IPS-18a (cell line): ENCODE measurements around the gene SOX2.

ENCODE experiments used
- H3K27ac ChIP-seq: one replicate; pipeline ENCODE4 v1.5.1; 2013; ENCODE audit warnings: low read length
- H3K27me3 ChIP-seq: one replicate; pipeline ENCODE4 v1.6.1; 2013; ENCODE audit warnings: mild to moderate bottlenecking, low read length; ENCODE audit not compliant: control insufficient read depth, insufficient read depth
- H3K36me3 ChIP-seq: one replicate; pipeline ENCODE4 v1.6.1; 2013; ENCODE audit warnings: low read depth, low read length; ENCODE audit not compliant: control insufficient read depth
- H3K4me1 ChIP-seq: one replicate; pipeline ENCODE4 v1.6.1; 2013; ENCODE audit warnings: low read depth, low read length; ENCODE audit not compliant: control insufficient read depth
- H3K4me3 ChIP-seq: one replicate; pipeline ENCODE4 v1.5.1; 2013; ENCODE audit warnings: low read length
- H3K9ac ChIP-seq: one replicate; pipeline ENCODE4 v1.6.1; 2013; ENCODE audit warnings: mild to moderate bottlenecking, low read length, moderate library complexity
- H3K9me3 ChIP-seq: one replicate; pipeline ENCODE4 v1.6.1; 2013; ENCODE audit warnings: low read depth, low read length; ENCODE audit not compliant: control insufficient read depth

Gene SOX2

GRCh38 chr3:181711325-181712135 lies at the start of gene SOX2:
SOX2 (plus strand) TSS chr3:181711925; CDS start chr3:181712361, 436 bp downstream.
- Histone ChIP-seq H3K4me3 (peak within 1 kb of the TSS; percentile 90), H3K36me3 (peaks cover 22% of the 10 kb centered on the region), H3K27ac (peak within 1 kb of the TSS; percentile 81), H3K9me3 (no peaks in the 10 kb centered on the region), H3K27me3 (no peaks in the 10 kb centered on the region), H3K4me1 (peaks cover 32% of the 10 kb centered on the region), H3K9ac (peak within 1 kb of the TSS; percentile 88)

GRCh38 chr3:181683563-181683962 lies 28.2 kb upstream of the SOX2 start:
- no peaks in the 10 kb centered on the region for H3K36me3 ChIP-seq
- no peak overlapping the region for H3K27ac ChIP-seq
- no peak overlapping the region for H3K4me3 ChIP-seq
- no peaks in the 10 kb centered on the region for H3K9me3 ChIP-seq
- peaks cover 15% of the 10 kb centered on the region for H3K4me1 ChIP-seq
- no peaks in the 10 kb centered on the region for H3K27me3 ChIP-seq
- no peak overlapping the region for H3K9ac ChIP-seq

GRCh38 chr3:181687190-181687589 lies 24.5 kb upstream of the SOX2 start:
- no peak overlapping the region for H3K9ac ChIP-seq
- no peak overlapping the region for H3K4me3 ChIP-seq
- no peaks in the 10 kb centered on the region for H3K27me3 ChIP-seq
- H3K27ac ChIP-seq: no peak overlapping the region
- no peaks in the 10 kb centered on the region for H3K36me3 ChIP-seq
- no peaks in the 10 kb centered on the region for H3K9me3 ChIP-seq
- peaks cover 15% of the 10 kb centered on the region for H3K4me1 ChIP-seq

- Histone ChIP-seq H3K4me3 (no peak overlapping the region), H3K27ac (no peak overlapping the region), H3K27me3 (no peaks in the 10 kb centered on the region), H3K9ac (no peak overlapping the region), H3K9me3 (no peaks in the 10 kb centered on the region), H3K36me3 (no peaks in the 10 kb centered on the region), H3K4me1 (peaks cover 15% of the 10 kb centered on the region)
Measured at GRCh38 chr3:181687731-181688130, 24.0 kb upstream of the SOX2 start.

GRCh38 chr3:181689546-181689945 lies 22.2 kb upstream of the SOX2 start:
- Histone ChIP-seq H3K27me3 (peaks cover under 1% of the 10 kb centered on the region), H3K36me3 (no peaks in the 10 kb centered on the region), H3K27ac (no peak overlapping the region), H3K9me3 (no peaks in the 10 kb centered on the region), H3K4me3 (no peak overlapping the region), H3K9ac (no peak overlapping the region), H3K4me1 (peaks cover 15% of the 10 kb centered on the region)

GRCh38 chr3:181690769-181691168 lies 21.0 kb upstream of the SOX2 start:
- Histone ChIP-seq H3K9me3 (no peaks in the 10 kb centered on the region), H3K36me3 (no peaks in the 10 kb centered on the region), H3K27me3 (peaks cover 9% of the 10 kb centered on the region), H3K4me3 (no peak overlapping the region), H3K4me1 (peaks cover 15% of the 10 kb centered on the region), H3K27ac (no peak overlapping the region), H3K9ac (no peak overlapping the region)

GRCh38 chr3:181691901-181692300 lies 19.8 kb upstream of the SOX2 start:
- peaks cover 20% of the 10 kb centered on the region for H3K27me3 ChIP-seq
- no peaks in the 10 kb centered on the region for H3K36me3 ChIP-seq
- H3K4me1 ChIP-seq: peaks cover 15% of the 10 kb centered on the region
- H3K9ac ChIP-seq: no peak overlapping the region
- H3K27ac ChIP-seq: no peak overlapping the region
- H3K4me3 ChIP-seq: no peak overlapping the region
- H3K9me3 ChIP-seq: no peaks in the 10 kb centered on the region

- H3K27ac ChIP-seq: no peak overlapping the region
- no peaks in the 10 kb centered on the region for H3K36me3 ChIP-seq
- H3K9me3 ChIP-seq: no peaks in the 10 kb centered on the region
- no peak overlapping the region for H3K4me3 ChIP-seq
- peaks cover 26% of the 10 kb centered on the region for H3K27me3 ChIP-seq
- H3K4me1 ChIP-seq: peaks cover 9% of the 10 kb centered on the region
- H3K9ac ChIP-seq: no peak overlapping the region
Measured at GRCh38 chr3:181692311-181693145, 19.2 kb upstream of the SOX2 start.

GRCh38 chr3:181693280-181693679 lies 18.4 kb upstream of the SOX2 start:
- Histone ChIP-seq H3K27me3 (peaks cover 31% of the 10 kb centered on the region), H3K36me3 (no peaks in the 10 kb centered on the region), H3K27ac (no peak overlapping the region), H3K4me1 (peaks cover 4% of the 10 kb centered on the region), H3K9me3 (no peaks in the 10 kb centered on the region), H3K4me3 (no peak overlapping the region), H3K9ac (no peak overlapping the region)

GRCh38 chr3:181694805-181695660 lies 16.7 kb upstream of the SOX2 start:
- H3K4me3 ChIP-seq: peak overlapping the region; percentile 50
- peak overlapping the region; percentile 3 for H3K9ac ChIP-seq
- no peaks in the 10 kb centered on the region for H3K9me3 ChIP-seq
- no peak overlapping the region for H3K27ac ChIP-seq
- H3K27me3 ChIP-seq: peaks cover 31% of the 10 kb centered on the region
- no peaks in the 10 kb centered on the region for H3K36me3 ChIP-seq
- H3K4me1 ChIP-seq: peaks cover 18% of the 10 kb centered on the region
